Mucosa of descending colon (tissue), 3 donors: ENCODE data around the gene NKAIN2. TPM values are rescaled to one million over a fixed set of nuclear protein-coding genes. Genes with fewer than 3 reads are reported as not detected.
"Not testable (repeated sequence)": the region's sequence is repeated elsewhere in the genome, so short reads cannot be mapped to it uniquely, and the experiment has no call there.

ENCODE experiments used
- ATAC-seq: fragments of 200-7000 bp; cut with Tn5 transposase; one replicate; pipeline ENCODE4 v1.9.1; 2020; ENCODE audit warnings: mild to moderate bottlenecking, moderate library complexity
- DNase-seq, 3 donors: peaks; one replicate each; pipeline ENCODE4 v3.0.0-alpha.2; 2020
- H3K36me3 ChIP-seq: fragments of 200-600 bp; one replicate; pipeline ENCODE4 v1.8.0; 2021; ENCODE audit warnings: low read depth, mild to moderate bottlenecking
- H3K4me1 ChIP-seq: fragments of 200-600 bp; one replicate; pipeline ENCODE4 v1.8.0; 2021; ENCODE audit warnings: low read depth, mild to moderate bottlenecking
- H3K4me3 ChIP-seq: fragments of 200-600 bp; one replicate; pipeline ENCODE4 v1.8.0; 2021; ENCODE audit warnings: mild to moderate bottlenecking
- H3K9me3 ChIP-seq: fragments of 200-600 bp; one replicate; pipeline ENCODE4 v1.8.0; 2021; ENCODE audit warnings: mild to moderate bottlenecking
- intact Hi-C, 2 donors: fragments of 100-400 bp; cut with DNase I in 1 of 2; cut with micrococcal nuclease in 1 of 2; formaldehyde crosslinking; loops; one replicate each; pipeline versions ENCODE4 v1.11.0 to v1.11.1; 2022; cut with DNase I, micrococcal nuclease
- total RNA-seq, 3 donors: library from RNA; stranded (reverse); fragmentation: NEBNext Ultra II Directional in 2 of 3; extraction: Animal tissue kit (Norgen Biotek cat#: 25700) in 2 of 3; gene quantifications; one replicate each; pipeline versions ENCODE4 v1.2.1 to v1.2.4, GENCODE V29; 2021 to 2023
- TF ChIP-seq, protein P1 (sequence below): fragments of 200-600 bp; IDR thresholded peaks from one replicate; pipeline ENCODE4 v1.8.0; 2022; ENCODE audit warnings: antibody characterized with exemption, mild to moderate bottlenecking
- donor health status: DM: no; HTN: no; CAD: no; lungs with moderate emphysema.
- donor health status: DM: no; HTN: no; CAD: no.
- donor health status: DM: no; HTN: yes; CAD: no.

NKAIN2 gene
- total RNA-seq, 3 donors from 2014 or later: 0.34 to 4.7 (median 0.69) TPM

DNA sequence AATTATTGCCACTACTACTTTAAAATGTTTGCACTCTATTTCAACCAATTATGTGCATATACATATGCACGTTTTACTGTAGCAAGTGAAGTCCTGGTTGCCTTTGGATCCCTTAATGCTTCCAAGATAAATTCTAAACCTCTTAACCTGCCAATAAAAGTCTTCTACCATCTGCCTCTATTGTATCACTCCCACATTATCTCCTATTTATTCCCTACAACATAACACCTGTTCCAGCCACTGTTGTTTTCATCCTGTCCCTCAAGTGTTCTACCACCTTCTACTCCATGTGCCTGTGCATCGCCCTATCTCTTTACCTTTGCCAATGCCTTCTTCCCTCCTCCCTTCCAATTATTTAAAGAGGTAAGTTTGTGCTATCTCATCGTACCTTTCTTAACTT is 659.6 kb downstream of the NKAIN2 start:
- ATAC-seq: no peak
- intact Hi-C loops: no loop called here
- Histone ChIP-seq H3K4me1 (no peaks in the 10 kb centered on the region), H3K4me3 (no peak overlapping the region), H3K36me3 (no peaks in the 10 kb centered on the region), H3K9me3 (no peaks in the 10 kb centered on the region)
- TF ChIP-seq, protein P1, sequence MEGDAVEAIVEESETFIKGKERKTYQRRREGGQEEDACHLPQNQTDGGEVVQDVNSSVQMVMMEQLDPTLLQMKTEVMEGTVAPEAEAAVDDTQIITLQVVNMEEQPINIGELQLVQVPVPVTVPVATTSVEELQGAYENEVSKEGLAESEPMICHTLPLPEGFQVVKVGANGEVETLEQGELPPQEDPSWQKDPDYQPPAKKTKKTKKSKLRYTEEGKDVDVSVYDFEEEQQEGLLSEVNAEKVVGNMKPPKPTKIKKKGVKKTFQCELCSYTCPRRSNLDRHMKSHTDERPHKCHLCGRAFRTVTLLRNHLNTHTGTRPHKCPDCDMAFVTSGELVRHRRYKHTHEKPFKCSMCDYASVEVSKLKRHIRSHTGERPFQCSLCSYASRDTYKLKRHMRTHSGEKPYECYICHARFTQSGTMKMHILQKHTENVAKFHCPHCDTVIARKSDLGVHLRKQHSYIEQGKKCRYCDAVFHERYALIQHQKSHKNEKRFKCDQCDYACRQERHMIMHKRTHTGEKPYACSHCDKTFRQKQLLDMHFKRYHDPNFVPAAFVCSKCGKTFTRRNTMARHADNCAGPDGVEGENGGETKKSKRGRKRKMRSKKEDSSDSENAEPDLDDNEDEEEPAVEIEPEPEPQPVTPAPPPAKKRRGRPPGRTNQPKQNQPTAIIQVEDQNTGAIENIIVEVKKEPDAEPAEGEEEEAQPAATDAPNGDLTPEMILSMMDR: no peak
- DNase-seq: no peak

- intact Hi-C loops, H3K4me1 ChIP-seq, H3K36me3 ChIP-seq, H3K4me3 ChIP-seq, ATAC-seq, H3K9me3 ChIP-seq, DNase-seq: not testable (repeated sequence)
Measured at GRCh38 chr6:124464600-124464999, 660.9 kb downstream of the NKAIN2 start.

DNA sequence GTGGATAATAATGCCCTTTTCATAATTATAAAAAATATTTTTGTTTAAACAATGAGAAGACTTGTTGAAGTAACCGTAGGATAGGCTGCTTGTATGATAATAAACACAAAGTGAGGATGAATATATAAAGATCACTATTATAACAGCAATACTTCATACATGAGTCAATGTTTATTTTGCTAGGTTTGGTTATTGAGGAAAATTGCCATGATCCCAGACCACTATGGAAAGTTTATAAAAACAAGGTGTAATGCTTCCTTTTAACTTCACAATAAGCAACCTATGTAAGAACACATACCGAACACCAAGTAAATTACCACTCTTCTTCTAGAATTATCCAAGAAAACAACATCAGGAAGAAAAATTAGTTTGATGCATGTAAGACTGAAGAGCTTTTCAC is 663.3 kb downstream of the NKAIN2 start:
- H3K36me3 ChIP-seq: no peaks in the 10 kb centered on the region
- TF ChIP-seq, protein P1: no peak
- no peaks in the 10 kb centered on the region for H3K9me3 ChIP-seq
- DNase-seq: no peak
- ATAC-seq: no peak
- H3K4me1 ChIP-seq: no peaks in the 10 kb centered on the region
- H3K4me3 ChIP-seq: no peak overlapping the region
- intact Hi-C loops: no loop called here

GRCh38 chr6:124467366-124467765 is 663.7 kb downstream of the NKAIN2 start:
- TF ChIP-seq, protein P1: no peak
- no peaks in the 10 kb centered on the region for H3K9me3 ChIP-seq
- ATAC-seq (no peak), DNase-seq (no peak)
- H3K4me3 ChIP-seq: no peak overlapping the region
- intact Hi-C loops: no loop called here
- no peaks in the 10 kb centered on the region for H3K4me1 ChIP-seq
- no peaks in the 10 kb centered on the region for H3K36me3 ChIP-seq

DNA sequence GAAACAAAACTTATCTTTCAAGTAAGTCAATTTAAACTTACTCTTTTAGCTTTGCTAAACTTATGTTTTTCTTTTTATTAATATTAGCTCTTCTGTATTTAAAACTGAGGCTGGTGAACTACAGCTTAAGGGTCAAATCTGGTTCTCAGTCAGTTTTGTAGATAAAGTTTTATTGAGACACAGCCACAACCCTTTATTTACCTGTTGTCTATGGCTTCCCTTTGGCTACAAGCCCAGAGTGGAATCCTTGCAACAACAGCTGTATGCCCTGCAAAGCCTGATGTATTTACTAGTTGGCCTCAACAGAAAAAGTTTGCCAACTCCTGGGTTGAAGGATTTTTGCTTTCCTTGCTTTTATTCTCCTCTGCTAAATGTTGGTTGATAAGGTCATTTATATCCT is 667.1 kb downstream of the NKAIN2 start:
- ATAC-seq (no peak), DNase-seq (no peak)
- Histone ChIP-seq H3K9me3 (no peaks in the 10 kb centered on the region), H3K4me3 (no peak overlapping the region), H3K36me3 (no peaks in the 10 kb centered on the region), H3K4me1 (no peaks in the 10 kb centered on the region)
- TF ChIP-seq, protein P1: no peak
- intact Hi-C loops: no loop called here

DNA sequence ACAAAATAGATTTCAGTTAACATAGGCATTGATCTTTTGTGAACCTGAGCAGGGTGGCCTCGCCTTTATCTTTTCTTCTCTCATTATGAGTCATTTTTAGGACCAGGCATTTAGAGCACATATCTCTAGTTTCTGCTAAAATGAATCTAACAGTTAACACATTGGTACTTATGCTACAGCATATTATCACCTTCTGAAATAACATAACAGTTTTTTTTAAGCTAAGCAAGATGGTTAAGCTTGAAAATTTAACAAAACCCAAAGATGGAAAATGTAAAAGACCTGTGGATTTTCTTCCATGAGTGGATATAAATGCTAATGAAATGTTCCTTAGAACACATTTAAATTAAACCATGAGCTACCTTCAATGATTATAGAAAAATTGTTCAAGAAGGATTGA is 671.5 kb downstream of the NKAIN2 start:
- Histone ChIP-seq H3K4me1 (no peaks in the 10 kb centered on the region), H3K9me3 (no peaks in the 10 kb centered on the region), H3K36me3 (no peaks in the 10 kb centered on the region), H3K4me3 (no peak overlapping the region)
- no peak for ATAC-seq
- TF ChIP-seq, protein P1: no peak
- DNase-seq: no peak
- intact Hi-C loops: no loop called here
